GM12875 (cell line): ENCODE results near the gene RUFY2.
A peak's percentile ranks its signal among the peaks of the same experiment; 100 is the strongest.

Source experiments
- H3K4me3 ChIP-seq: one replicate; pipeline ENCODE4 v1.5.1; 2011; ENCODE audit warnings: low read depth, low read length, control low read depth
- TF ChIP-seq, protein P1 (sequence below): IDR thresholded peaks from 2 replicates; pipeline ENCODE4 v1.5.1; 2011; ENCODE audit warnings: low read depth, mild to moderate bottlenecking, control low read depth, inconsistent platforms, low read length, moderate library complexity, borderline replicate concordance; ENCODE audit not compliant: insufficient read depth

The RUFY2 gene

DNA sequence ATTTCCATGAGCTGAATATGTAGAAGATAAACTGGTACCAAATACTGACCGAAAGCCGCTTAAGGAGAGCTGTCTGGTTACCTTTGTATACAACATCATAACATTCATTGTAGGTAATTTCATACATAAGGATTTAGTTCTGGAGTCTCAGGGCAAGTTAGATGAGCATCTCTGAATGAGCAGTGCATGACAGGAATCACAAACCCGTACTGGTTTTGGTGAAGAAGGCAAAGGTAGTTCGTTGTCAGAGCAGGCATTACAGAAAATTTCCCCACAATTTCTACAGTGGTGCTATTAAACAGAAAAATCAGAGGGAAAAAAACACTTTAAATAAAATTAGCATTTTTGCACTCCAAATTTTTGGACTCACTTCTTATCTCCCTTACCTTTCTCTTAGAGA is 61.5 kb downstream of the RUFY2 start:
- no peak overlapping the region for H3K4me3 ChIP-seq
- TF ChIP-seq, protein P1, sequence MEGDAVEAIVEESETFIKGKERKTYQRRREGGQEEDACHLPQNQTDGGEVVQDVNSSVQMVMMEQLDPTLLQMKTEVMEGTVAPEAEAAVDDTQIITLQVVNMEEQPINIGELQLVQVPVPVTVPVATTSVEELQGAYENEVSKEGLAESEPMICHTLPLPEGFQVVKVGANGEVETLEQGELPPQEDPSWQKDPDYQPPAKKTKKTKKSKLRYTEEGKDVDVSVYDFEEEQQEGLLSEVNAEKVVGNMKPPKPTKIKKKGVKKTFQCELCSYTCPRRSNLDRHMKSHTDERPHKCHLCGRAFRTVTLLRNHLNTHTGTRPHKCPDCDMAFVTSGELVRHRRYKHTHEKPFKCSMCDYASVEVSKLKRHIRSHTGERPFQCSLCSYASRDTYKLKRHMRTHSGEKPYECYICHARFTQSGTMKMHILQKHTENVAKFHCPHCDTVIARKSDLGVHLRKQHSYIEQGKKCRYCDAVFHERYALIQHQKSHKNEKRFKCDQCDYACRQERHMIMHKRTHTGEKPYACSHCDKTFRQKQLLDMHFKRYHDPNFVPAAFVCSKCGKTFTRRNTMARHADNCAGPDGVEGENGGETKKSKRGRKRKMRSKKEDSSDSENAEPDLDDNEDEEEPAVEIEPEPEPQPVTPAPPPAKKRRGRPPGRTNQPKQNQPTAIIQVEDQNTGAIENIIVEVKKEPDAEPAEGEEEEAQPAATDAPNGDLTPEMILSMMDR = no peak

DNA sequence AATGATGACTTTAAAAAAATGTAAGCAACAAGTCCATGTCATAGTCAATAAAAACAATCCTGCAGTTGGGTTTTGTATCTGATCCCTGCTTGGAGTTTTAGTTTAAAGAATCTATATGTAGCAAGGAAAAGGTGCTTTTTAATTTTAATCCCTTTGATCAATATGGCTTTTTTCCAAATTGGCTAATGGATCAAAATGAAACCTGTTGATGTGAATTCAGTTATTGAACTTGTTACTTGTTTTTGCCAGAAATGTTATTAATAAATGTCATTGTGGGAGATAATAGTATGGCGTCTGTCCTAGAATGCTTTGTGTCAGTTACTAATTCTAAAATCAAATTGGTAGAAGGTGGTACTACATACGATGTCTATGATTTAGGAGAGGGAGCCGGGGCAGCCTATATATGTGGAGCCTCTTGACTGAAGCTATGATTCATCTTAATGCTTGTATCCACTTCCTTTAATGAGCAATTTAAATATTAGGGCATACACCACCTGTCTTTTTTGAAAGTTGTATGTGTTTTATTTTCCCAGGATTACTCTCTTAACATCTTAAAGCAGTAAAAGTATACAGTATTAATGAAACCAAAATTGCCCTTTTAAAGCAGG is 64.1 kb downstream of the RUFY2 start:
- TF ChIP-seq, protein P1 = no peak
- no peak overlapping the region for H3K4me3 ChIP-seq

DNA sequence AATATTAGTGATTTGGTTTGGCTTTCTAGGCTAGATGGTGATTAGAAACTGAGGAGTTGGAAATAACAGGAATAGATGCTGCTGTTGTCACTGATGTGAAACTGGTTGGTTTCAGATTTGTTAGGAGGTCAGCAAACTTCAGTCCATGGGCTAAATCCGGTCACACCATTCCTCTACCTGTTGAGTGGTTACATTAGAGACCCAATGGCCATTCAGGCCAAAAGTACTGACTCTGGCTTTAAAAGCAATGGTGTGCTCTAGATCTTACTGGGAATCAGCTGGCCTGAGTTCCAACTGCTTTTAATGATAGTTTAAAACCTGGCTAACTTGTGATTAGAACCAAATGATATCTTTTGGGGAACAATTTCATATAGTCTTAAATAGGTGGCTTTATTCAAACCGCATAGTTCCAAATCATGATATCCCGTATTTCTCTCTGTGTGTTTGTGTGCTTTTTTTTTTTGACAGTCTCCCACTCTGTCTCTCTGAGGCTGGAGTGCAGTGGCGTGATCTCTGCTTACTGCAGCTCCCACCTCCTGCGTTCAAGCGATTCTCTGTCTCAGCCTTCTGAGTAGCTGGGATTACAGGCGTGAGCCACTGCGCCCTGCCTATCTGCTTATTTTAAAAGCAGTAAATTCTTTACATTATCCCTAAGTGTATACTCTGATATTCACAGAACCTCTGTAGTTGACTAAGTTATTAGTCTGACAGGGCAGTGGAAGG is 66.6 kb downstream of the RUFY2 start:
- H3K4me3 ChIP-seq = no peak overlapping the region
- TF ChIP-seq, protein P1 = no peak

DNA sequence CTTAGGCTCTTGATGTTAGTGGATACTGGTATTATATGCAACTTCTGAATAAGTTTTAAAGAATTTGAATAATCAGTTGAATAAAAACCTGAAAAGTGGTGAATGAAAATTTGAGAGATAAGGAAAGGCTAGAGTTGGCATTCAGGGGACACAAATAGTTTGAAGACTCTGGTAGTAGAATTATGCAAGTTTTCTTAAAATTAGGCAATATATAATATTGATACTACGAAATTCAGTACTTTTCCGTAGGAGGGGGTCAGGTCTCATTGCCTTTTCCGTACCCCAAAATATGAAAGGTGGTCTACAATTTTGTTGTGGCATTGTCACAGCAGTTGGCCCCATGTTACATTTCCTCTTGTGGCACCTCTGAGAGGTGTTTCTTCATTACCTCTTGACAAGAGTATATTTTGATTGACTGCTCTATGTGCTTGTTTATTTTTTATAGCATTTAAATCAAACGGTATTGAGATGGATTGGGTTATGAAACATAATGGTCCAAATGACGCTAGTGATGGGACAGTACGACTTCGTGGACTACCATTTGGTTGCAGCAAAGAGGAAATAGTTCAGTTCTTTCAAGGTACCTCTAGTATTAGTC is 70.2 kb downstream of the RUFY2 start:
- TF ChIP-seq, protein P1 = no peak
- H3K4me3 ChIP-seq = no peak overlapping the region

DNA sequence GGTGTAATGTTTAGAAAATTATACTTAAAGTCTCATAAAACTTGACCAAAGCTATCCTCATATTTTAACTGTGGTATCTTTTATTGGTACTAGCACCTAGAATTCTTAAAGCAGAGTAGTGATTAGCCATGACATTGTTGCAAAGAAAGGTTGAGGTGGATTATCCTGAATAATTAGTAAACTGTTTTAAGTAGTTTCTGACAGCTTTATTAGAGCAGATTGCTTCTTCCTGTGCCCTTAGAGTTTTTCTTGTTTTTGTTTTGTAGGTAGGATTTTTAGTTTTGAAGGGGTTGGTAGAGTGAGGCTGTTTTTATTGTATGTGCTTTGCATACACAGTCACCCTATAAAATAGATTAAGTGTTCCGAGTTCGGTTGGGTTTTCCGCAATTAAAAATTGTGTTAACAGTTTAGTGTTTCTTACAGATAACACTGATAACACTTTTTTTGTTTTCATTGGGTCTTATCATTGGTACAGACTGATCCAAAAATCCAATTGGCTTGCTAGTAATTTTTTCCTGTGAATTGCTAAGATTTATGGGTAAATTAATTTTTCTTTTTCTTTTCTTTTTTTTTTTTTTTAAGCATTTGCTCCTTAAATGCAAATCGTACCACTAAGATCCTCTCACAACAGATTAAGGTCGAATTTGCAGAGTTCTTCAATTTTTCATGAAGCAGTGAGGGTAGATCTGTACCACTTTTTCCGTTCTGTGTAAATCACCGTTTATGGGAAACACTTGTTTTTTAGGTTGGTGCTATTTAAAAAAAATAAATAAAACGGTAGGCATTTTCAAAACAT is 72.2 kb downstream of the RUFY2 start:
- TF ChIP-seq, protein P1 = no peak
- peak overlapping the region; percentile 8 for H3K4me3 ChIP-seq

DNA sequence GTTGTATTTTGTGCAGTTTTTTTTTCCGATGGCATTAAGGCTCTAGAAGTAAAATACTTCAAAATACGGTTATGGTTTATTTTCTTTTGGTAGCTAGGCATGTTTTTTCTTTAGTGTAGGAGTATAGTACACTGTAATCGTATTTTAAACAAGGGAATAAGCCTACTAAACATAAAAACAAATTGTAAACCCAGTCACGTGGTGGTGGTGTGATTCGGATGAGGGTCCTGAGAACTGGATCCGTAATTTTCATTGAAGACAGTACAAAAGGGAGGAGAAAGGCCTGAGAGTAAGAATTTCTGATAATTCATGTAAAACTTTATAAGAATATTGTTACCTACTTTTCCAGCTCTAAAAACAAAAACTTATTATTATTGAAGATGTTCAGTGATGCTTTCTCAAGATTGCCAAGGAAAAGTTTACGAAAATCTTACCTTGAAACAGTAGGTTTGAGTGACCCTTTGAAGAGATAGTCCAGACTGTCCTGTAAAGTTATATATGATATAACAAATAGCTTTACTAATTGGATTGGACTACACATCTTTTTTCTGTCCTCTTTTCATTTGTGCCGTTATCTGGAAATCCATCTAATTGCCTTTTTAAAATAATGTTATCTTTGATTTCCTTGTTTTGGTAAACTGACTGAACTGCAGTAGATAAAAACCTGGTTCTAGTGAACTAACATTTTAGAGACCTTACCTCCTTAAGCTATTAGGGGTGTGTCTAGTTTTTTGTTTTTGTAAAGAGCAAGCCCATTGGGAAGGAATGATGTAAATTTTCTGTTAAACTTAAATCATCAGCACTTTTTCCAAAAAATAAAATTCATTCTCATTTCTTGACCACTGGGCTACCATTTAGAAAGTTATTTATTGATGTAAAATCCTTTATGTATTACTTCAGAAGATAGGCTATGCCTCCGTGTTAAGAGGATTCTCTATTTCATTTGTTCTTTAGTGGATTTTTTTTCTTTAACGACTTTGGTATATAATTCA is 73.3 kb downstream of the RUFY2 start:
- peak overlapping the region; percentile 85 for H3K4me3 ChIP-seq
- TF ChIP-seq, protein P1 = no peak
